ENCODE measurements around the gene CHST5.

GRCh38 chr16:75502916-75503605, 32.8 kb downstream of the CHST5 start:
- TF ChIP-seq BHLHE40 (IDR thresholded peaks at IDR 0.05; ENCODE audit: borderline replicate concordance) (no peak), FOXK2 (IDR thresholded peaks at IDR 0.05) (no peak)

Measured in HEK293T (cell line).